Measurements from ENCODE around the gene ELMO1.

The ELMO1 gene

DNA sequence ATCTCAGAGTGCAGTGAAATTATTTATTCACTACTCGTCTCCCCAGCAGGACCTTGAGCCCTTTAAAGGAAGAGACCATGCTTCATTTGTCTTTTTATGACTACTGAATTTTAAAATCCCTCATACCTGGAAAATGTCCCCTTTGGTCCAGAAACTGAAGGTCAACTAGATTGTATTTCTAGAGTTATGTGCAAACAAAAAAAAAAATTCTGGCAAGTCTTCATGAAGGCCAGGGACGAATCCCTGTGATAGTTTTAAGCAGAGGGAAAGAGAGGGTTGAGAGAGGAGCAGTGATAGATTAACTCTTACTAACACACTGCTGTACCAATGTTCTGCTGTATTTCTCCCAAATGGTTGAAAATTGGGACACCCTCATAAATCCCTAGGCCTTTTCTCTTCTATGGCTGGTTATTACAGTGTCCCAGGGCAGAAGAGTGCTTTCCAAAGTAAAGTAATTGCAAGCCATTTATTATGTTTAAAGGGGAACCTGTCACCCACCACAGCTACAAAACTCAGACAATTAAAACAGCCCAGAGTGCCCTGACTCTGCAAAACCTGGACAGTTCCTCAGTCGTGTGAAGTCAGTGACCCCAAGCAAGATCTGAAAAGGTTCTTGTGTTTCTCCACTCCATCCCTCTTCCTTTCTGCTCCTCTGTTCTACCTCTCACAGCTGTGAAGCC lies 541.6 kb downstream of the ELMO1 start:
- no peak overlapping the region for H3K27ac ChIP-seq
- TF ChIP-seq, protein P1, sequence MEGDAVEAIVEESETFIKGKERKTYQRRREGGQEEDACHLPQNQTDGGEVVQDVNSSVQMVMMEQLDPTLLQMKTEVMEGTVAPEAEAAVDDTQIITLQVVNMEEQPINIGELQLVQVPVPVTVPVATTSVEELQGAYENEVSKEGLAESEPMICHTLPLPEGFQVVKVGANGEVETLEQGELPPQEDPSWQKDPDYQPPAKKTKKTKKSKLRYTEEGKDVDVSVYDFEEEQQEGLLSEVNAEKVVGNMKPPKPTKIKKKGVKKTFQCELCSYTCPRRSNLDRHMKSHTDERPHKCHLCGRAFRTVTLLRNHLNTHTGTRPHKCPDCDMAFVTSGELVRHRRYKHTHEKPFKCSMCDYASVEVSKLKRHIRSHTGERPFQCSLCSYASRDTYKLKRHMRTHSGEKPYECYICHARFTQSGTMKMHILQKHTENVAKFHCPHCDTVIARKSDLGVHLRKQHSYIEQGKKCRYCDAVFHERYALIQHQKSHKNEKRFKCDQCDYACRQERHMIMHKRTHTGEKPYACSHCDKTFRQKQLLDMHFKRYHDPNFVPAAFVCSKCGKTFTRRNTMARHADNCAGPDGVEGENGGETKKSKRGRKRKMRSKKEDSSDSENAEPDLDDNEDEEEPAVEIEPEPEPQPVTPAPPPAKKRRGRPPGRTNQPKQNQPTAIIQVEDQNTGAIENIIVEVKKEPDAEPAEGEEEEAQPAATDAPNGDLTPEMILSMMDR (IDR thresholded peaks at IDR 0.05): no peak
- no peak for TF ChIP-seq ZFX (IDR thresholded peaks at IDR 0.05; ENCODE audit: borderline replicate concordance)

DNA sequence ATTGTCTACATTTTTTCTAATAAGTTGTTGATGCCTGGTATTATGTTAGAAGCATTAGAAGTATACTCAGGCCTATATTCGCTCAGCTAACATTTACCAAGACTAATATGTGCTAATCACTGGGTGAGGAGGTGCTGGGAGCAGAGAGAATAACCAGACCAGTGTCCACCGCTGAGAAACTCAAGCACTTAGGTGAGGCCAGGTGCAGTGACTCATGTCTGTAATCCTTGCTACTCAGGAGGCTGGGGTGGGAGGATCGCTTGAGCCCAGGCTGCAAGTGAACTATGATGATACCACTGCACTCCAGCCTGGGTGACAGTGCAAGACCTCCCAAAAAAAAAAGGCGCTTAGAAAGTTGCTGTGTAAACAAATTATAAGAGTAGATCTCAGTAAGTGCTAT lies 542.2 kb downstream of the ELMO1 start:
- TF ChIP-seq, protein P1 (IDR thresholded peaks at IDR 0.05): no peak
- no peak for TF ChIP-seq ZFX (IDR thresholded peaks at IDR 0.05; ENCODE audit: borderline replicate concordance)
- no peak overlapping the region for H3K27ac ChIP-seq

DNA sequence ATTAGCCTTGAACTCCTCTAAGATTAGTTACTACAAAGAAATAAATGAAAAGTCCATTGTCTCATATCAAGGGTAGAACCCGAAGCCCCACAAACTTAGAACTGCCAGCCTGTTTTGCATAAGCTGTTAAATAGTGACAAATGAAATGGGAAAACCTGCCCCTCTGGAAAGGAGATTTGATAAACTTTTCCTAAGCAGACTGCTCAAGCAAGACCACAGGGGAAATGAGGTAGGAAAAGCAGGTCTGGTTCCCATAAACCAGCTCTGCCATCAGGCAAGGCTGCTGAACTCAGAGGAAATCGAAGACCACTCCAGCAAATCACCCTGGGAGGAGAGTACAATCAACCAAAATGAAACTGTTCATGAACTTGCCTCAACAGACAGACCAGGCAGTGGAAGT lies 542.8 kb downstream of the ELMO1 start:
- no peak for TF ChIP-seq ZFX (IDR thresholded peaks at IDR 0.05; ENCODE audit: borderline replicate concordance)
- TF ChIP-seq, protein P1 (IDR thresholded peaks at IDR 0.05): no peak
- no peak overlapping the region for H3K27ac ChIP-seq

DNA sequence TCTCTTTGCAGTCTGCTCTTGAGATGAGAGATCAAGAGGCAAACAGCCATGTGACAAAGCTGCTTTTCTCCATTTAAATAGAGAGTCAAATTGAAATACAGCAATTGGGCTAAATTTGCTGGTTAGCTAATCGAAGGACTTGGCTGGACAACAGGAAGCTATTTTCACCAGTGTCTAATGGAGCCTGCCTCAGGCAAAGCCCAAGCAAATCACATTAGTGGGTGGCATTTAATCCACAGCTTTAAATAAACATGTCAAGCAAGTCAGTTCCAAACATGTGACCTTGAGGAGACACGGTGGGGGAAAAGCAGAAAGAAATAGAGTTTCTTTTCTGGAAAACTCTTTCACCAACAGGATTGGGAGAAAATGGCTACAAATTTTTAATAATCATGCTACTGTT lies 543.9 kb downstream of the ELMO1 start:
- H3K27ac ChIP-seq: no peak overlapping the region
- TF ChIP-seq ZFX (IDR thresholded peaks at IDR 0.05; ENCODE audit: borderline replicate concordance): no peak
- TF ChIP-seq, protein P1 (IDR thresholded peaks at IDR 0.05): no peak

DNA sequence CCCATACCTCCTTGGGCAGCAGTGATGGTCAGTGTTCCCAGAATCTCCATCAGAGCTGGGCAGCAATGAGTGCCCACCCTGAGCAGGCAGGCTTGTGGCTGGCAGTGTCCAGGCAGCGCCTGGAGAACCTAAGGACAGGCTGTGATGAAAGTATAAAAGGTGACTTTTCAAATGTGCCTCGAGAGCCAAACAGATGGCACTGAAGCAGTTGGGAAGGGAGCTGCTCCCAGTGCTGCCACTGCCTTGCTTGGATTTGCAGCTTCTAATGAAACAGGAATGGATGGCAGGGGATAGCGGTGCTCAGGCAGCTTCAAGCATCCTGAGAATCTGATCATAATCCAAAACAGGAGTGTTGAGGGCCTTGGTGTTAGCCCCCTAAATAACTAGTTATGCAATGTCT lies 544.6 kb downstream of the ELMO1 start:
- no peak for TF ChIP-seq ZFX (IDR thresholded peaks at IDR 0.05; ENCODE audit: borderline replicate concordance)
- TF ChIP-seq, protein P1 (IDR thresholded peaks at IDR 0.05): no peak
- no peak overlapping the region for H3K27ac ChIP-seq

DNA sequence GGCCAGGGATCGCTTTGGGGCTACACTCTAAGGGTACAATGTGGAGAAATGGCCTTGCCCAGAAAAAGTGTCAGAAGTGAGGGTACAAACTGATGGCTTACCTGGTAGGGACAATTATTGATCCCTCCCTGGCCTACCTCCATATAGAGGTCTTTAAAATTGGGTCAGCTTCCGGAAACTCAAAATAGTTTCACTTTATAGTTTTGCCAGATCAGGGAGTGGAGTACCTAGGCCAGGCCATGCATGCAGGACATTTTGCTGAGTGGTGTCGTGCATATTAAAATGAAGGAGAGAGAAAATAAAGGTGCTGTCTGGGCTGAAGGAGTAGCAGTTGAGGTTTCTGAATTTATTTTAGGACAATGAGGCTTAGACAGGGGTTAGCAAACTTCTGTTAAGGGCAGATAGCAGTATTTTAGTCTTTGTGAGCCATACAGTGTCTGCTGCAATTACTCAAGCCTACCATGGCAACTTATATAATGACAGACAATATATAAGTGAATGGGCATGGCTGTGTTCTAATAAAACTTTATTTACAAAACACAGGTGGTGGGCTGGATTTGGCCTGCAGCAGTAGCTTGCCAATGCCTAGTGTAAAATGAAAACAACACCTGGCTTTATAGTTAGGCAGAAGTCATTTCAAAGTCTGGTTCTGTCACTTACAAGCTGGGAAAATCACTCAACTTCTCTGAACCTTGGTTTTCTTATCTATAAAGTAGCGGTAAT lies 547.5 kb downstream of the ELMO1 start:
- H3K27ac ChIP-seq: no peak overlapping the region
- TF ChIP-seq, protein P1 (IDR thresholded peaks at IDR 0.05): no peak
- TF ChIP-seq ZFX (IDR thresholded peaks at IDR 0.05; ENCODE audit: borderline replicate concordance): no peak

DNA sequence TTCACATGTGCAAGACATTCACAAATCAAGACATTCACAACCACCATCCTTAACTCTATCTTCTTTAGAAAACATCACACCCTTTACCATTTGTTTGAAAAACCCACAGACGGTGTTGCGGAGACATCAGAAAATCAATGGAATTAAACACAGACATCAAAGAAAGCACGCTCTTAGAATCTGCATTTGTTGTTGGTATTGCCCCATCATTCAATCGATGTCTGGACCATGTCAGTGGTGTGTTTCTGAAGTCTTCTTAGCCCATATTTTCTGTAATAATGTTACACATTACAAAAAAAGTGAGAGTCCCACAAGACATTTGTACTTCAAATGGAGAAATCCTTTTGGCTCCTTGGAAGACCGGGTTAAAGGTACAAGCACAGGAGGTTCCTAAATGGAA lies 550.5 kb downstream of the ELMO1 start:
- TF ChIP-seq, protein P1 (IDR thresholded peaks at IDR 0.05): no peak
- TF ChIP-seq ZFX (IDR thresholded peaks at IDR 0.05; ENCODE audit: borderline replicate concordance): no peak
- H3K27ac ChIP-seq: no peak overlapping the region

Data from 22Rv1 (cell line).